Thoracic aorta (tissue), 2 donors: ENCODE data around the gene FBXO44. TPM values are rescaled to one million over a fixed set of nuclear protein-coding genes. Genes with fewer than 3 reads are reported as not detected.

Experiments used
- ATAC-seq: fragments of 150-250 bp; one replicate; pipeline ENCODE4 v1.8.0; 2017; ENCODE audit warnings: low read depth; ENCODE audit not compliant: insufficient number of reproducible peaks, low FRiP score
- DNase-seq: peaks from one replicate; pipeline ENCODE4 v3.0.0-alpha.2; 2020; ENCODE audit warnings: low spot score
- H3K27ac ChIP-seq, 2 donors: fragments of 200-600 bp; sonication (generic); 1 replicate in 1 of 2; 2 replicates in 1 of 2; pipeline ENCODE4 v1.5.1; 2016; ENCODE audit warnings: mild to moderate bottlenecking in 2 of 2, moderate library complexity in 2 of 2
- H3K27me3 ChIP-seq: fragments of 200-600 bp; sonication (generic); replicated peaks from 2 replicates; pipeline ENCODE4 v1.6.0; 2016; ENCODE audit warnings: mild to moderate bottlenecking; ENCODE audit not compliant: insufficient read depth
- H3K36me3 ChIP-seq: fragments of 200-600 bp; sonication (generic); one replicate; pipeline ENCODE4 v1.5.1; 2016
- H3K4me1 ChIP-seq, 2 donors: fragments of 200-600 bp; sonication (generic); 1 replicate in 1 of 2; 2 replicates in 1 of 2; pipeline versions ENCODE4 v1.5.1 to v1.6.0; 2016; ENCODE audit warnings: low read depth in 2 of 2, mild to moderate bottlenecking in 1 of 2; ENCODE audit not compliant: control insufficient read depth in 1 of 2
- H3K4me3 ChIP-seq: fragments of 200-600 bp; sonication (generic); 2 replicates; pipeline ENCODE4 v1.5.1; 2016; ENCODE audit warnings: mild to moderate bottlenecking
- H3K9me3 ChIP-seq: fragments of 200-600 bp; sonication (generic); 2 replicates; pipeline ENCODE4 v1.5.1; 2016
- total RNA-seq, 2 donors: library from RNA; depleted of rRNA; stranded (reverse); fragments of >200 nt; gene quantifications; one replicate each; pipeline versions ENCODE4 v1.1.0 to v1.2.3, GENCODE V29; 2016
- TF ChIP-seq, protein P1 (sequence below): fragments of 200-600 bp; sonication (generic); IDR thresholded peaks from one replicate; pipeline ENCODE4 v1.5.1; 2019; ENCODE audit warnings: antibody characterized with exemption

The FBXO44 gene
- total RNA-seq, 2 donors from 2014 or later, result 21.9 to 35.2 TPM

DNA sequence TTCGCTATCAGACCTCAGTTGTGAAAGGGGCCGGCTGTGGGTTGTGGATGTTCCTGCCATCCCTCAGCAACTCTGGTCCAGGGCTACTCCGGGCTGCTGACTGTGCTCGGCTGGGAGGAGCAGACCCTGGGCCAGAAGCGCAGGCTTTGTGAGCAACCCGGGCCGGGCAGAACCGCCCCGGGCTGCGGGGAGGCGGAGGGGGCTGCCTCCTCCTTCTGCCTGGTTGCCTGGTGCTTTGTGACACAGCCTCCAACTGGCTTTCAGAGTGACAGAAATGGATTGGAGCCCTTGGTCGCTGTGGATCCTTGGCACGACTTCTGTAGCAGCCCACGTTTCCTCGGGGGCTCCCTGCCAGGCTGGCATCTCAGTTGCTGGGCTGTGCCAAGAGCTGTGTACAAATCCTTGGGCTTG is 46.9 kb downstream of the FBXO44 start:
- ATAC-seq (no peak), DNase-seq (no peak)
- Histone ChIP-seq H3K4me3 (peak overlapping the region; percentile 31), H3K36me3 (no peaks in the 10 kb centered on the region), H3K4me1 (peaks cover 5 to 13% of the 10 kb centered on the region in 2 donors), H3K9me3 (no peaks in the 10 kb centered on the region), H3K27ac (no peak overlapping the region), H3K27me3 (no peaks in the 10 kb centered on the region)
- TF ChIP-seq, protein P1, sequence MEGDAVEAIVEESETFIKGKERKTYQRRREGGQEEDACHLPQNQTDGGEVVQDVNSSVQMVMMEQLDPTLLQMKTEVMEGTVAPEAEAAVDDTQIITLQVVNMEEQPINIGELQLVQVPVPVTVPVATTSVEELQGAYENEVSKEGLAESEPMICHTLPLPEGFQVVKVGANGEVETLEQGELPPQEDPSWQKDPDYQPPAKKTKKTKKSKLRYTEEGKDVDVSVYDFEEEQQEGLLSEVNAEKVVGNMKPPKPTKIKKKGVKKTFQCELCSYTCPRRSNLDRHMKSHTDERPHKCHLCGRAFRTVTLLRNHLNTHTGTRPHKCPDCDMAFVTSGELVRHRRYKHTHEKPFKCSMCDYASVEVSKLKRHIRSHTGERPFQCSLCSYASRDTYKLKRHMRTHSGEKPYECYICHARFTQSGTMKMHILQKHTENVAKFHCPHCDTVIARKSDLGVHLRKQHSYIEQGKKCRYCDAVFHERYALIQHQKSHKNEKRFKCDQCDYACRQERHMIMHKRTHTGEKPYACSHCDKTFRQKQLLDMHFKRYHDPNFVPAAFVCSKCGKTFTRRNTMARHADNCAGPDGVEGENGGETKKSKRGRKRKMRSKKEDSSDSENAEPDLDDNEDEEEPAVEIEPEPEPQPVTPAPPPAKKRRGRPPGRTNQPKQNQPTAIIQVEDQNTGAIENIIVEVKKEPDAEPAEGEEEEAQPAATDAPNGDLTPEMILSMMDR, result no peak

DNA sequence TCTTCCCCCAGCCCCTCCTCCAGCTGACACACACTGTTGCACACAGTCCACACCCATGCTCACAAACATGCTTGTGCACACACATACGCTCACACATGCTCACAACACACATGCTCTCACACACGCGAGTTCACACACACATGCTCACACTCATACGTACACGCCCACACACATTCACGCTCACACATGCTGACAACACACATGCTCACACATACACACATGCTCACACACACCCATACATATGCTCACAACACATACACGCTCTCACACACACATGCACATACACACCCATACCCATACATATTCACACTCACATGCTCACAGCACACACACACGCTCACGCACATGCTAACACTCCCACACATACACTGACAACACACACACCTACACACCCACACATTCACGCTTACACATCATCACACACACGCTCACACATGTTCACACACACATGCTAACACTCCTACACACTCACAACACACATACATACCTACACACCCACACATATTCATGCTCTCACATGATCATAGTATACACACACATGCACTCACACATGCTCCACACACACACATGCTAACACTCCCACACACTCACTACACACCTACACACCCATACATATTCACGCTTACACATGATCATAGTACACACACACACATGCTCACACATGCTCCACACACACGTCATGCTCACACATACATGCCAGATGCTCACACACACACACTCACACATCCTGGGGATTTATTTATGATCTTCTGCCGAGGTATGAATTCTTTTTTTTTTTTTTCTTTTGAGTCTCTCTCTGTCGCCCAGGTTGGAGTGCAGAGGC is 47.5 kb downstream of the FBXO44 start:
- Histone ChIP-seq H3K9me3 (no peaks in the 10 kb centered on the region), H3K27ac (no peak overlapping the region), H3K4me1 (peaks cover 5 to 13% of the 10 kb centered on the region in 2 donors), H3K27me3 (no peaks in the 10 kb centered on the region), H3K36me3 (no peaks in the 10 kb centered on the region), H3K4me3 (no peak overlapping the region)
- TF ChIP-seq, protein P1, result no peak
- ATAC-seq, result no peak
- DNase-seq, result no peak

DNA sequence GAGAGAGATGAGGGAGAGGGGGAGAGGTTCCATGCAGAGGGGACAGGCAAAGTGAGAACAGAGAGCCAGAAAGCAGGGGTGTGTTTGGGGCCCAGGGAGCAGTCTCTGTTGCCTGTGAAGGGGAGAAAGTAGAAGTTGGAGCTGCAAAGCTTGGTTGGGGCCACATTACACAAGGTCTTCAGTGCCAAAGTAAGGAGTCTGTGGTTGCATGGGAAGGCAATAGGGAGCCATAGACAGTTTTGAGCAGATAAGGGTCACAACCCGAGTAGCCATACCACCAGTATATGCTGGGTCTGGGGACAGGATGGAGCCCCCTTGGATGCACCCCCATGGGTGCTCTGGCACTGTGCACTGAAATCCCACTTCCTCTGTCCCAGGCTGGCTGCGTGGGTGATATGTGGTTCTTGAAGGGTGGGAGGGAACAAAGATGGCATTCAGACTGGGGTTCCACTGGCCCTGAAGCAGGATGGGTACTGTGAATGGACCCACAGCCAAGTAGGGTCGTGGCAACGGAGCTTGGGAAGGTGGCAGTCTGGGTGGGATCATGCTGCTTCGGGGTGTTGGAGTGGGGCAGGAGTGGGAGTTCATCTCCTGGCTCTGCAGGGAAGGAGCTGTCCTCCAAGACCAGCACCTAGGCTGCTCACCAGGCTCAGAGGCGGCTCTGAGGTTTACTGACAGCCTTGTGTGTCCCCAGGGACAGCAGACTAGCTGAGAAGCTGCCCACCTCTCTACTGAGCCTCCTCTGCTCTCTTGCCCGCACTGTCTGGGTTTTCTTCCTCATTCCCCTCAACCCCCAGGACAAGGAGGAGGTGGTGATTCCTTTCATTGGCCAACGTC is 48.9 kb downstream of the FBXO44 start:
- TF ChIP-seq, protein P1, result no peak
- Histone ChIP-seq H3K4me1 (peaks cover 5 to 18% of the 10 kb centered on the region in 2 donors), H3K27me3 (no peaks in the 10 kb centered on the region), H3K27ac (no peak overlapping the region), H3K9me3 (no peaks in the 10 kb centered on the region), H3K36me3 (no peaks in the 10 kb centered on the region), H3K4me3 (no peak overlapping the region)
- DNase-seq (no peak), ATAC-seq (no peak)

DNA sequence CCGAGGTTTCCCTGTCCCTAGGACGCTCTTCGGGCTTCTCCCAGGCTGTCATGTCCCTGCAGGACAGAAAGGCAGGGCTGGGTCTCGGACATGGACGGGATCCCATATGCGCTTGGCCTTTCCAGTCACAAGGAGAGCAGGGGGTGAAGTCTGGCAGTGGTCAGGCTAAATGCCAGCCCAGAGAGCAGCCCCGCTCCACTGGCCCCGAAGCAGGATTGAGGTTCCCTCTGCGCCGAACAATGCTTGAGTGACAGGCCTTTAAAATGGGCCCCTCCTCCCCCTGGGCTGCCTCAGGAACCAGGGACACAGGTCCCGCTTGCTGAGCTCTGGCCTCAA is 49.5 kb downstream of the FBXO44 start:
- Histone ChIP-seq H3K9me3 (no peaks in the 10 kb centered on the region), H3K36me3 (no peaks in the 10 kb centered on the region), H3K27ac (no peak overlapping the region), H3K4me1 (peaks cover 5 to 18% of the 10 kb centered on the region in 2 donors), H3K27me3 (no peaks in the 10 kb centered on the region), H3K4me3 (no peak overlapping the region)
- DNase-seq (no peak), ATAC-seq (no peak)
- TF ChIP-seq, protein P1, result no peak
